ENCODE data around the gene GPHN. TPM values are rescaled to one million over a fixed set of nuclear protein-coding genes. Genes with fewer than 3 reads are reported as not detected.

GPHN gene
- total RNA-seq, 2 experiments from 2014 or later: 26.3 to 26.6 TPM

GRCh38 chr14:66490143-66491111 is 17.5 kb upstream of the GPHN start:
- no peaks in the 10 kb centered on the region for H3K36me3 Mint-ChIP-seq (ENCODE audit: low read depth)
- H3K27me3 Mint-ChIP-seq: no peaks in the 10 kb centered on the region
- DNase-seq (no peak), ATAC-seq (no peak)
- no peak for TF ChIP-seq CTCF (IDR thresholded peaks at IDR 0.05)
- POLR2A ChIA-PET: no interaction called here
- H3K4me1 Mint-ChIP-seq (ENCODE audit: low read depth): peaks cover 1% of the 10 kb centered on the region
- intact Hi-C loops (cut with micrococcal nuclease): no loop called here
- H3K9me3 Mint-ChIP-seq: no peaks in the 10 kb centered on the region
- CTCF ChIA-PET: interaction anchor here (1.3 kb wide), 1 partner anchor 9 kb away, joined by 3 read pairs; no protein-coding TSS in a partner anchor
- H3K27ac Mint-ChIP-seq: no peak overlapping the region
- no peak overlapping the region for H3K4me3 Mint-ChIP-seq

GRCh38 chr14:66493750-66494149 is 14.2 kb upstream of the GPHN start:
- intact Hi-C loops (cut with micrococcal nuclease): no loop called here
- no peak for ATAC-seq
- H3K4me3 Mint-ChIP-seq: no peak overlapping the region
- ChIA-PET CTCF (no interaction called here), POLR2A (no interaction called here)
- no peak for TF ChIP-seq CTCF (IDR thresholded peaks at IDR 0.05)
- no peak for DNase-seq
- no peaks in the 10 kb centered on the region for H3K9me3 Mint-ChIP-seq
- no peaks in the 10 kb centered on the region for H3K36me3 Mint-ChIP-seq (ENCODE audit: low read depth)
- no peak overlapping the region for H3K27ac Mint-ChIP-seq
- peaks cover 2% of the 10 kb centered on the region for H3K27me3 Mint-ChIP-seq
- peaks cover 20% of the 10 kb centered on the region for H3K4me1 Mint-ChIP-seq (ENCODE audit: low read depth)

- no peaks in the 10 kb centered on the region for H3K36me3 Mint-ChIP-seq (ENCODE audit: low read depth)
- intact Hi-C loops (cut with micrococcal nuclease): loop anchor here (5.0 kb wide), 2 partner anchors 247 to 622 kb away; no protein-coding TSS in a partner anchor
- H3K27ac Mint-ChIP-seq: no peak overlapping the region
- DNase-seq (peak; percentile 49), ATAC-seq (peak; percentile 85)
- peaks cover 20% of the 10 kb centered on the region for H3K4me1 Mint-ChIP-seq (ENCODE audit: low read depth)
- CTCF ChIA-PET: interaction anchor here (0.6 to 1.9 kb wide), 12 partner anchors 9 to 649 kb away, joined by 3 to 5 read pairs (median 3); partner anchors contain the start of gene CCDC196
- peaks cover 2% of the 10 kb centered on the region for H3K27me3 Mint-ChIP-seq
- no peaks in the 10 kb centered on the region for H3K9me3 Mint-ChIP-seq
- peak; percentile 71 for TF ChIP-seq CTCF (IDR thresholded peaks at IDR 0.05)
- POLR2A ChIA-PET: interaction anchor here (0.5 kb wide), 1 partner anchor 328 kb away, joined by 3 read pairs; no protein-coding TSS in a partner anchor
- no peak overlapping the region for H3K4me3 Mint-ChIP-seq
Observed at GRCh38 chr14:66495218-66496098, 12.5 kb upstream of the GPHN start.

GRCh38 chr14:66496188-66496807 is 11.6 kb upstream of the GPHN start:
- Mint-ChIP-seq H3K27ac (no peak overlapping the region), H3K9me3 (no peaks in the 10 kb centered on the region), H3K36me3 (ENCODE audit: low read depth) (no peaks in the 10 kb centered on the region), H3K27me3 (peaks cover 2% of the 10 kb centered on the region), H3K4me1 (ENCODE audit: low read depth) (peaks cover 20% of the 10 kb centered on the region), H3K4me3 (no peak overlapping the region)
- DNase-seq: no peak
- CTCF ChIA-PET: interaction anchor here (1.0 to 2.2 kb wide), 7 partner anchors 11 to 648 kb away, joined by 3 to 7 read pairs (median 4); partner anchors contain the start of gene GPHN
- POLR2A ChIA-PET: interaction anchor here (3.9 kb wide), 1 partner anchor 11 kb away, joined by 20 read pairs; the partner anchor contains the start of gene GPHN
- intact Hi-C loops (cut with micrococcal nuclease): loop anchor here (5.0 kb wide), 2 partner anchors 246 to 621 kb away; no protein-coding TSS in a partner anchor
- no peak for TF ChIP-seq CTCF (IDR thresholded peaks at IDR 0.05)
- peak; percentile 13 for ATAC-seq

Data from activated CD8-positive, alpha-beta T cell treated with anti-CD3 and anti-CD28 coated beads for 36 hours (primary cell).